HG03108 (cell line): ENCODE measurements around the gene SLC6A12.

Experiments
- ATAC-seq: cut with Tn5 transposase; IDR thresholded peaks from one replicate; pipeline ENCODE4 v1.9.1; 2021; ENCODE audit warnings: moderate library complexity; ENCODE audit not compliant: unreplicated experiment

The SLC6A12 gene

DNA sequence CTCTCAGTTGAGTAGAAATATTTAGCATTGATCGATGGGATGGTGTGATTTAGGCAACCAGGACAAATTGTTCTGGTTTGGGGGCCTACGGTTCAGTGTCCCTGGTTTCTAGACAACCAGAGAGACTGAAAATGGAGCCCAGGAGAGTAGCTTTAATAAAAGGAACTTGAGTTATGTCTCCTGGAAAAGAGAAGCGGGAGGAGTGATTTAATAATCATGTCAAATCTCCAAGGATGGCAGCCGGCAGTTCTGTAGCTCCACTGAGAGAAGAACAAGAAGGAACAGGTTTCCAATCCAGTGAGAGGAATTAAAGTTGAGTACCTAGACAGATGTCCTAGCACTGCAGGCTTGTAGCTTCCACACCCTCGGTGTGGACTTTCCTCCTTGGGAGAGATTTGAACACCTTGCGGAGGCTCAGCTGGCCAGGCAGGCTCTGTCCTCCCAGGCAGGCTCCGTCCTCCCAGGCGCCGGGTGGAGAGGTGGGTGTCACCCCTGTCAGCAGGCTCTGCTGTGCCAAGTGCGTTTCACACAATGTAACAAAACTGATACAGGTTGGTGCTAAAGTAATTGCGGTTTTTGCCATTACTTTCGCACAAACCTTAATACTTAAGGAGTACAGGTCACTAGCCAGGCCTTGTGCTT is 45.9 kb downstream of the SLC6A12 start:
- no peak for ATAC-seq

DNA sequence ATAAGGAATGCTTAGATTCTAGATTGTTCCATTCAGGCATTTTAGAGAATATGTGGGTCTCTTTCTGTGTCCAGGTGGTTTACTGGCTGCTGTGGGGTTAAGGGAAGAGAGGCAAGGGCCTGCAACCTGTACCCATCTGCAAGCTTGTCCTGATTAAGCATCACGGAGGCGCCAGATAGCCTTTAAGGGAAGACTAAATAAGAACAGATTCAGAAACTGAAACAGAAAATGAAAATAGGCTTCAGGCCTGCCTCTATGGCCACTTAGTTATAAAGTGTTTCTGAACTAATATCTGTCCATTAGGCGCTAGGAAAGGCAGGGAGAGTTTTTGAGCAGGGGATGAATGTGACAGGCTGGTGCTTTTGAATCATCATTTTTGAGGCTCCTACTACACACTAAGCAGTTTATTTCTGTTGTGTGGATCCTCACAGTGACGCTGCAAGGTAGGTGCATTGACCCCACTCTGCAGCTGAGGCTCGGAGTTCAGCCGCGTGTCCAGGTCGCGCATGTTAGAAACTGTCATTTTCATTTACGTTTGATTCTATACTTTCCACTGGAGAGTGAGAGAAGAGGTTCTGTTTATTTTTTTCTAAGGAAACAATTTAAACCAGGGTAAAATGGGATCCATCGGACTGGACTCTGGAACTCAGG is 47.4 kb downstream of the SLC6A12 start:
- ATAC-seq, result no peak

DNA sequence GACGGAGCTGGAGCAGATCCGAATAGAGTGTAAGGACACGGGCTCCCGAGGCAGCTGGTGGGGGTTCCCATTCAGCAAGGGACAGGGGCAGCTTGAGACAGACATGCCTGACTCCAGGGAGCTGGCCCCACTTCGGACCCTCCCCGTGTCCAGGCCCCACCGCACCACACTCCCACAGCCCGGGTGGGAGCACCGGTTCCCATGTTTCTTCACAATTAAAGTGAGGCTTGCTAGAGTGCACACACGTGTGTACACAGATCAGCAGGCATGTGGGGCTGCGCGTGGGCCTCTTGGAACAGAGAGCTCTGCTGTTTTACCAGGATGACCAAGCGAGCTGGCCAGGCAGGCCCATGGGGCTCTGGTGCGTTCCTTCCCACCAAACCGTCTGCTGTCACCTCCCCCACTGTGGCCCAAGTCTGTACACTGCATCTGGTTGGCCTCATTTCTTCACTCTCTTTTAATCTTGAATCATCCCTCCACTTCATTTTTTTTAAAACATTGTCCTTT is 48.0 kb downstream of the SLC6A12 start:
- no peak for ATAC-seq

DNA sequence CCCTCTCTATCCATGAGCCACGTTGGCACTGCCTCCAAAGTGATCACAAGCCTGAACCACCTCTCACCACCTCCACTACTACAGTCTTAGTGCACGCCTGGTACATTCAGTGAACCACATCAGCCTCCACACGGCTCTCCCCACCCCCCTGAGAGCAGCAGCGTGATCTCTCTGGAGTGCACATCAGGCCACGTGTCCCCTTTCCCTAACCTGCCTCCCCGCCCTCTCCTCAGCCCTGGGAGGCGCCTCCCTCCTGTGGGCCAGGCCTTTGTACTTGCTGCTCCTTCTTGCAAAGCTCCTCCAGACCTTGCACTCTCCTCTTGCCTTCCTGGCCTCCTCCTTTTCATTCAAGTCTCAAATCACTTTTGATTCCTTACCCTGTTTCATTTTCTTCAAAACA is 49.8 kb downstream of the SLC6A12 start:
- no peak for ATAC-seq

DNA sequence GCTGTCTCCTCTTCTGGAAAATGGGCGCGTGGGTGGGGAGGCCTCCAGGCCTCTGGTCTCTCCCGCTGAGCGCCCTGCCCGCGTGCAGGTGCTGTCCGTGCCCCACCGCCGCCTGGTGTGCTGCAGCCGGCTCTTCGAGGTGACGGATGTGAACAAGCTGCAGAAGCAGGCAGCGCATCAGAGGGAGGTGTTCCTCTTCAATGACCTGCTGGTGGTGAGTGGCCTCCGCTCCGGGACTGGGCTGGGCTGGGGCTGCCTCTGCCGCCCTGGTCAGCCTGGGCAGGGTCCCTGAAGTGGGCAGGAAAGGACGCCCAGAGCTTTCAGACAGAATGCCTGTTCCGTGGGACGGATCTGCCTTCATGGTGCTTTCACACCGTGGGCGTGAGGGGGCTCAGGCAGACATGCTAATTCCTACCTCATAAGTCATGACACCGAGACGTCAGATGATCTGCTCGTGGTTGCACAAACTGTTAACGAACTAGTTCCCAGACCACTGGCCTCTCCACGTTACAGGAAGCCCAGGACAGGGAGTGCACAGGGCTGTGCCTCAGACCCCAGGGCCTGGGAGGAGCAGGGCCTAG is 50.5 kb downstream of the SLC6A12 start:
- no peak for ATAC-seq

DNA sequence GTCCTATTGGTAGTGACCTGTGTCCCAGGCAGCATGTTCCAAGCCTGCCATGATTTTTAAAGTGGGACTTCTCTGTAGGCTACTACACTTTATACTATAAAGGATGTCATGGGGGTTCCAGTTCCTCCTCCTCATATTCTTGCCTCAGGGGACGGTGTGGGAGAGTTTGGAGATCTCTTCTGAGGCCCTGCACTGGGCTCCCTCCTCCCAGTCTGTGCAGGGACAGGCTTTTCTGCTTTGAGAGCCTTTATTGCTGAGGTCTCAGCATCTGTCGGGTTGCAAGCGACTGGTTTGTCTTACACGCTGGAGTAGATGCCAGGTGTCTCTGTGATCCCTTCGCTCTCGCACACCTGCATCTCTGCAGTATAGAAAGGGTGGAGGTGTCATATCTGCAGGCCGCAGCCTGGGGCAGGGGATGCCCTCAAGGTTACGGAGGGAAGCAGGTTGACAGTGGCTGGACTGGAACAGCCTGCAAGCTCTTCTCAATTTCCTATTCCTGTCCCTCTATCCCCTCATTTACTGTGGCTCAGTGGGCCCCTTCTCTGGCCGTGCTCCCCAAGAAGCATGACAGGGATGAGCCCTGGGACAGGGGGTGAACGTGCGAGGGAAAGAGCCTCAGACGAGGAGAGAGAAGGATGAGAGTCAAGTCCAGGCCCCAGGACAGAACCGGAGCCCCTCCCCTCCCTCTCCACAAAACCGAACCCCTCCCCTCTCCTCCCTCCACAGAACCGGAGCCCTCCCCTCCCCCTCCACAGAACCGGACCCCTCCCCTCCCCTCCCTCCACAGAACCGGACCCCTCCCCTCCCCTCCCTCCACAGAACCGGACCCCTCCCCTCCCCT is 51.3 kb downstream of the SLC6A12 start:
- ATAC-seq, result no peak

DNA sequence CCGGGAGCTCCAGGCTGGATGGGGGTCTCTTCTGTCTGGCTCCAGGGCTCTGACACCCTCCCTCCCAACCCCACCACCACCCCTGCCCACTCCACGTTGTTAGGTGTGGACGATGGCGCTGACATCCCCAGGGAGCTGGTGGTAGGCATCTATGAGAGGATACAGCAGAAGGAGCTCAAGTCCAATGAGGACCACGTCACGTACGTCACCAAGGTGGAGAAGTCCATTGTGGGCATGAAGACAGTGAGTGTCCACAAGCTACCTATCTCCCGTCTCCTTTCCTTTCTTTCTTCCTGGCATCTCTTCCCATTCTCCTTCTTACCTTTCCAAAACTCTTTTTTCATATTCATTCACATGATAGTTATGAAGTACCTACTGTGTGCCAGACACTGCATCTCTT is 52.1 kb downstream of the SLC6A12 start:
- ATAC-seq, result no peak

DNA sequence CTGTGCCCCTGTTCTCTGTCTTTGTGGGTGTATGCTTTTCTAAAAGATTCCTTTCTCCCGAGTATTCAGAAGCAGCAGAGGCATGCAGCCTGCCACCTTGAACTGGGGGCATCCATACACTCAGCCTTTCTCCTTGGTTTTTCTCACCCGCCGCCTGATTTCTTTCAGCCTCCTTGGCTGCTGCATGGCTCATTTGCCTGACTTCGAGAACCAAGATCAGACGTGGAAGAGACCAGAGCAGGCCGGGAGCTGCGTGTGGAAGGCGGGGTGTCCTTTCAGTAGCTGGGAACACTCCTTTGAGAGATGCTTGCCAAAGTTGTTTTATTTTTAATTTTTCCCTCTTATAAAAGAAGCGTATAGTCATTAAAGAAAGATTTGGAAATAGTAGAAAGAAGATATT is 53.1 kb downstream of the SLC6A12 start:
- ATAC-seq, result no peak

DNA sequence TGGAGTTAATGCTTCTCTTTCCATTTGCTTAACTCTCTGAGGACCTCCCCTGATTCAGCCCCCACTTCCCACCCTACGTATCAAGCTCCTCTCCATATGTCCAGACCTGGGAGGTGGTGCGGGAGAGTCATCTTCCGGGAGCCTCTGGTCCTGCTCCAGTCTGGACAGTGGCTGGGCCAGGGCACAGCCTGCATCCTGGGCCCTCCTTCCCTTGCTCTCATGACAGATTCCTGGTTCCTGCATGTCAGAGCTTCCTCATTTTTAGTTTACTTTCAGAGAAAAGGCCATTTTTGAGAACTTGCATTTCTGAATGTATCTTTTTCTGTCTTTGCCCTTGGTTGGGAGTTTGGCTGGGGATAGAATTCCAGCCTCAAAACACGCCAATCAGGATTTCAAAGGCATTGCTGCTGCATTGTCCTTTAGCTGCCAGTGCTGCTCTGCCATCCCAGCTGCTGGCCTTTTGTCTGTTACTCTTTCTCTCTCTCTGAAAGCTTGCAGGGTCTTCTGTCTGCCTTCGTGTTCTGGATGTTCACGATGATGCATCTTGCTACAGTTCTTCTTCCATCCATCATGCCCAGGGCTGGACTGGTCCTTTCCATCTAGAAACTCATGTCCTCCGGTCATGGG is 54.7 kb downstream of the SLC6A12 start:
- no peak for ATAC-seq

DNA sequence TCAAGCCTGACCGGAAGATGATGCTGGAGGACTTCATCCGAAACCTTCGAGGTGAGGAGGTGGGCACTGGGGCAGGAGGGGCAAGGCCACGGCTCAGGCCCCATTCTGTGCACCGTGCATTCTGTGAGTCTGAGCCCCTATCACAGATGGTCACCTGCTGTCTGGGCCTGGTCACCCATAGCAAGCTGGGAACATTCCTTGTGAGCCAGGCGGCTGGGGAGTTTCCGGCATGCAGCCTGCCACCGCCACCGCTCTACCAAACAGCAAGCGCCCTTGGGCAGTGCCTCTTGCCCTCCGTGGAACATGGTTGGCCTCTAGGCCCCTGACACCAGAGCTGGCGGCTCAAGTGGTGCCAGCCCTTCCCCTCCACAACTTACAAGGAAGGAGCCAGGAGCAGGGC is 56.3 kb downstream of the SLC6A12 start:
- no peak for ATAC-seq

DNA sequence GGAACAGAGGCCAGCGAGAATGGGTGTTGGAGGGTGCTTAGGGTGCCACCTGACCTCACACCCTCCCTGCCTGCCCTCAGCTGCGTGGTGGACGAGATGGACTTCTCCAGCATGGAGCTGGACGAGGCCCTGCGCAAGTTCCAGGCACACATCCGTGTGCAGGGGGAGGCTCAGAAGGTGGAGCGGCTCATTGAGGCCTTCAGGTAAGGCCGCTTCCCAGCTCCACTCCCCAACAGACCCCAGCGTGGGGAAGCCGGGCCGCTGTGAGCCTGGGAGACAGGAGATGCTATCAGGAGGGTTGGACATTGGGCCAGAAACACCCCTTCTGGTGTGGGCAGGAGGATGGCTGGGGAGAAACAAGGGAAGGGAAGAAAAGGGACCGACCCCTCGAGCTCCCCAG is 57.0 kb downstream of the SLC6A12 start:
- no peak for ATAC-seq

DNA sequence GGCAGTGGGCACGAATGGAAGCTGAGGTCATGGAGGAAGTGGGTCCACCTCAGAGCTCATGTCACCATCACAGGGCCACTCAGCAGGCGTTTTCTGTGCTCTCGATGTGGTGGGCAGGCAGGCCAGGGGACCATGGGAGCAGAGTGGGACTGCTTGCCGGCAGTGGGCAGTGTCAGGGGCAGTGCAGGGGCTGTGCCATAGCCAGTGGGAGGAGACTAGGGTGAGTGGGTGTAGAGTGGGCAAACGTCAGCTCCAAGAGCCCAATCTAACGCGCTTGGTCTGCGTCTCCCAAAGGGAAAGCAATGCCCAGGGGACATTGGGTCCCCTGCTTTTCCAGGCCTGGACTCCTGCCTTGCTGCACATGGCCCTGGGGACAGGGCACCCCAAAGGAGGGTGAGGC is 58.3 kb downstream of the SLC6A12 start:
- no peak for ATAC-seq

DNA sequence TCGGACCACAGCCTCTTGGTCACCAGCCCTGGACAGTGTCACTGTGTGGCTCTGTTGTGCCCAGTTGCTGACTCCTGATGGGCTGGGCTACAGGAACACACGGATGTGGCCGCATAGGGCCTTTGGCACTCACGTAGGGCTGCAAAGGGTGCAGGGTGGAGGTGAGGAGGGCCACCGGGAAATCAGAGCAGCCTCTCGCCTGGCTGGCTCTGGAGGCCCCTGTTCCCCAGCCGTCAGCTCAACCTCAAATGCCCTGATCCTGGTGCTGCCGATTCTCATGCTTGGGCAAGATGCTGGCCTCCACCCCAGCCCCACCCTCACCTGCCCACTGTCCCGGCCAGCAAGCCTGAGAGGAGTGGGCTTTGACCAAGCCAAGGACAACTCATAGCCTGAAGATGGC is 59.0 kb downstream of the SLC6A12 start:
- ATAC-seq, result no peak

DNA sequence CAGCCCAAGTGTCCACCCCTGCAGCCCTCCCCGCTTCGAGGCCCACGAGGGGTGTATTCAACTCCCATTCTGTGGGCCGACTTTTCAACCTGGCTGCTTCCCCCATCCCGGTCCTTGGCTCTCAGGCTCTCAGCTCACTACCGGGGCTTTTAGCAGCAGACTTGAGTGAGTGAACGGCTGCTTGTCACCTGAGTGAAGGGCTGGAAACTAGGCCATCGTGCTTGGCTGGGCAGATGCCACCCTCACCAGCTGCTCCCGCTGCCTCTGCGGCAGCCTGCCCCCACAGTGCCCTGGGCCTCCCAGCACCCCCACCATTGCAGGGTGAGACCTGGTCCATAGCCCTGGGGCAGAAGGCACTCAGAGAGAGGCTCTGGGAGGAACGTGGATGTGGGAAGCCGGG is 59.9 kb downstream of the SLC6A12 start:
- ATAC-seq, result no peak

DNA sequence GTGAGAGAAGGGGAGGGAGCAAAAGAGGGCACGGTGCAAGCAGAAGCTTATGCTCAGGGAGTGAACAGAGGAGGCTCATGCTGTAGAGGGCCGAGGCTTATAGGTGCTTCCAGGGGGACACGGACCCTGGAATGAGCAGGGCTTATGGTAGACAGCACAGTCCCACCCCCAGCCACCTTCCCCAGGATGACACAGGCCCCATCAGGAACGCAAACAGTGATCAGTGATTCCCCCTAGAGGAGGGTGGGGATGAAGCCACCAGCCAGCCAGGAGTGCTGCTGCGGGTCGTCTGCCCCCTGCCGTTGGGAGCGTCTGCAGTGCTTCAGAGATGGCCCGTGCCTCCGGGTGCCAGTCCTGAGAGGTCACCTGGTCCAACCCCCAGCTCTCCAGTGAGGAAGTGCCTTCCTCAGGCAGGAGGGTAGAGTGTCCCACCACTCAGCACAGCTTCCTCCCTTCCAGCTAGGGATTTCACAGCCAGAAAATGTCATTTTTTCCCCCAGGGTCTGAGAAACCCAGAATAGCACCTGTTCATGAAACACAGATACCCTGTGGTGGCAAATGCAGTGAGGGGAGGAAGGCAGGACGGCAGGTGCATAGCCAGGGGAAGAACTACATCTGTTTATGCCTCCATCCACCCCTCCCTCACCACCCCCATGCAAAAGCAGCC is 60.7 kb downstream of the SLC6A12 start:
- ATAC-seq, result no peak

DNA sequence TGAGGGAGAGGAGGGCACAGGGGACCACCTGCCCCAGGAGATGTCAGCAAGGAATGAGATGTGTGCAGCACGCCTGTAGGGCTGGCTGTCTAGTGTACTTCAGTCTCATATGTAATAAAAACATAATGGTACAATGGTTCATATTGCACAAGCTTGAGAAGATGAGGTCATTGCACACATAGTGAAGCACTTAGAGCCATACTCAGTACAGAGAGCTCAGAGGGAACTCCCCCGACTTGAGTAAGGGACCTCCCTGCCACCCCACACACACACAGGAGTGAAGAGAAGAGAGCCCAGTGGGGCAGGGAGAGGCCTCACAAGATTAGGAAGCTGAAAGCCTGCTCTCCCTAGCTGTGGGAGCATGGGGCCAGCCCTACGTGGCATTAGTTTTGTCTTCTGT is 61.5 kb downstream of the SLC6A12 start:
- ATAC-seq, result no peak

DNA sequence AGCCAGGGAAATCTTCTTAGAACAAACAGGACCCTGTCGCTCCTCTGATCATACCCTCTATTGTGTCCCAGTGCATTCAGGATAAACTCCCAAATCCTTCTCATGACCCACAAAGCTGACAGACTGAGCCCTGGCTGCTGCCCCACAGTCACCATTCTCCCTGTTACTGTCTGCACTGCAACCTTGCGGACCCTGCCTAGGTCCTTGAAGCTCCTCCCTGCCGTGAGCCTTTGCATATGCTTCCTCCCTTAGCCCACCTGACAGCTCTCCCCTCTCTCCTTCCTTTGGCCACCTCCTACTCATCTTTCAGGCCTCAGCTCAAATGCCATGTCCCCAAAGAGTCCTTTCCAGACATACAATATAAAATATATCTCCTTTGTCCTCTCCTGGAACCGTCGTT is 62.4 kb downstream of the SLC6A12 start:
- no peak for ATAC-seq

DNA sequence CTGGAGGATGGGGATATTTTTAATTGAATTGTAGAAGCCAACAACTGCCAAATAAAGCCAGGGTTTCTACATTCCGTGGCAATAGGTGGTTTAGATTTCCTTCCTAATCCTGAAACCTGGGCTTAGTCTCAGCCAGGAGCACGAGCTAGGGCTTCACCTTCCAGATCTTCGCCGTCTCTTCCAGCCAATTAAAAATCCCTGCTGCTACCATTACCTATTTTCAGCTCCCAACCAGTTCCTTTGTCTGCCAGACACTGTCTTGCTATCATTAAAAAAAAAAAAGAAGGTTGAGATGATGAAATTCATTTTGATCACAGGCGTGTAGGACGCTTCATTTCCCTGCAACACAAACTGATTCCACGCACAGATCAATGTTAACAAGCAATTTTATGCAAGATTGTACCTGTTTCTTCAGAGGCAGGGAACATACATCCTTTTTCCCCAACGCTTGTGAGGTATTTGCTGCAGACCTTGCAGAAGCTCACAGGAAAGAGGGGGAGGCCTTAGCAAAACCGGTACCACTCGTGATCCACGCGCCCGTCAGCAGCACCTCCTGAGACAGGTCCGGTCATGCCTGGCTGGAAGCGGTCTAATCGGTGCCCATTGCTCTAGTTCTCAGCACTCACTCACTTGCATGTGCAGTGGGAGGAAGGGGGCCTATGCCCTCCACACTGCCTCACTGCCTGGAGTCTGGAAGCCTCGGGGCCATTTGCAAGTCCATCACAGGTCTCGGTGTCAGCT is 65.1 kb downstream of the SLC6A12 start:
- no peak for ATAC-seq

DNA sequence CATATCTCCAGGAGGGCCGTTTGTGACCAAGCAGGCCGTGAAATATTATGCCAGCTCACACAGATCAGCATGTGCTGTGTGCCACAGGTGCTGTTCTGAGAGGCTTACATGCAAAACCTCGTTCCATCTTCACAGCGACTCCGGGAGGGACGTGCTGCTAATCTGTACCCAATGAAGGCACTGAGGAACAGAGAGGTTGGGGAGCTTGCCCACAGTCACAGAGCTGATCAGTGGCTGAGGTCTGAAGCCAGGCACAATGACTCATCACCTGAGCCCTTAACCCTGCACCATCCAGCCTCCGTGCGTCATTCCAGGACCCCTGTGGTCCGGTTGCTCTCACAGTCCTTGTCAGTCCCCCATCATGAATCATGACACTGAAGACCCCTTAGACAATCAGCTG is 66.7 kb downstream of the SLC6A12 start:
- ATAC-seq, result no peak

DNA sequence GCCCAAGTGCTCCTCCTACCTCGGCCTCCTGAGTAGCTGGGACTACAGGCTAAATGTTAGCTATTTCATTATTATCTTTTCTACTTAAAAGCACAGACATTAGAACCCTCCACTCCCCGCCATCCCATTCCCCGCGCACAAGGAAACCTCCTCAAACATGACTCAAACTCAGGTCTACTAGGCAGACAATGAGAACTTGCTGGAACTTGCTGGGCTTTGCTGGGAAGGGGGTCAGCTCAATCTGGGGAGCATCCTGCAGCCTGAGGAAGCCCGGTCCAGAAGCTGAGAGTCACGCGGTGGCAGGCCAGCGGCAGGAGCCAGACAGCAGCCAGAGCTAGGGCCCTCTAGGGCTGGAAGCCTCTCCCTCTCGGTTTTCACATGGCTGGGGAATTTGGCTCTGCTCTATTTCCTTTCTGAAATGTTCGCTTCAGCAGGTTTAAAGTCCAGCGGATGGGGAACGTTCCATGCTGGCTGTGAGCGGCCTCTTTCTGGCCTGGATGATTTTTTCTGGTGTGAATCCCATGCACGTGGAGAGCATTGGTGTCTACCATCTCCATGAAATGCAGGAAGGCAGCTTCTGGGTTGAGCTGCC is 68.5 kb downstream of the SLC6A12 start:
- no peak for ATAC-seq
